GM19351 (cell line): Measurements from ENCODE around the gene MICAL3.

Experiments used
- ATAC-seq: cut with Tn5 transposase; IDR thresholded peaks from one replicate; pipeline ENCODE4 v1.9.1; 2021; ENCODE audit warnings: mild to moderate bottlenecking, moderate library complexity; ENCODE audit not compliant: unreplicated experiment

The MICAL3 gene

GRCh38 chr22:17956630-17957029, 67.7 kb downstream of the MICAL3 start:
- ATAC-seq, result no peak

- no peak for ATAC-seq
Measured at GRCh38 chr22:17955590-17956379, 68.6 kb downstream of the MICAL3 start.

- ATAC-seq, result no peak
Measured at GRCh38 chr22:17954860-17955587, 69.3 kb downstream of the MICAL3 start.

GRCh38 chr22:17954200-17954859, 70.0 kb downstream of the MICAL3 start:
- no peak for ATAC-seq

- ATAC-seq, result no peak
Measured at GRCh38 chr22:17953147-17953546, 71.2 kb downstream of the MICAL3 start.

- ATAC-seq, result no peak
Measured at GRCh38 chr22:17952273-17952801, 72.0 kb downstream of the MICAL3 start.

- no peak for ATAC-seq
Measured at GRCh38 chr22:17951315-17951714, 73.0 kb downstream of the MICAL3 start.

- ATAC-seq, result no peak
Measured at GRCh38 chr22:17950651-17951214, 73.6 kb downstream of the MICAL3 start.

- ATAC-seq, result no peak
Measured at GRCh38 chr22:17949642-17950473, 74.5 kb downstream of the MICAL3 start.

- no peak for ATAC-seq
Measured at GRCh38 chr22:17948101-17948500, 76.3 kb downstream of the MICAL3 start.

GRCh38 chr22:17946662-17947367, 77.5 kb downstream of the MICAL3 start:
- ATAC-seq, result no peak

- no peak for ATAC-seq
Measured at GRCh38 chr22:17945888-17946648, 78.3 kb downstream of the MICAL3 start.

- no peak for ATAC-seq
Measured at GRCh38 chr22:17945156-17945887, 79.0 kb downstream of the MICAL3 start.

- ATAC-seq, result no peak
Measured at GRCh38 chr22:17944256-17944655, 80.1 kb downstream of the MICAL3 start.

GRCh38 chr22:17943533-17944249, 80.7 kb downstream of the MICAL3 start:
- no peak for ATAC-seq

GRCh38 chr22:17942721-17943120, 81.6 kb downstream of the MICAL3 start:
- no peak for ATAC-seq
